Activated T-cell treated with anti-CD3 and anti-CD28 coated beads, Interleukin-2, amount 50 U/mL, for 48 hours (primary cell): ENCODE results near the gene CX3CR1.
"Not testable (repeated sequence)": the region's sequence is repeated elsewhere in the genome, so short reads cannot be mapped to it uniquely, and the experiment has no call there.

Experiments used
- DNase-seq, 2 experiments: peaks; one replicate each; pipeline ENCODE4 v3.0.0-alpha.2; 2020

Gene CX3CR1

GRCh38 chr3:39263576-39263975 is 16.3 kb downstream of the CX3CR1 start:
- no peak for DNase-seq

- DNase-seq = no peak
These were observed 17.0 kb downstream of the CX3CR1 start for GRCh38 chr3:39262846-39263245.

GRCh38 chr3:39261726-39262125 is 18.1 kb downstream of the CX3CR1 start:
- peak in 1 of 2 experiments; percentile 12 for DNase-seq

- peak; percentile 40 to 60 for DNase-seq
These were observed 18.9 kb downstream of the CX3CR1 start for GRCh38 chr3:39260957-39261356.

- no peak for DNase-seq
These were observed 19.5 kb downstream of the CX3CR1 start for GRCh38 chr3:39260318-39260717.

GRCh38 chr3:39255503-39256325 is 24.1 kb downstream of the CX3CR1 start:
- peak; percentile 37 to 39 for DNase-seq

GRCh38 chr3:39254806-39255449 is 24.9 kb downstream of the CX3CR1 start:
- DNase-seq = no peak

GRCh38 chr3:39251576-39251975 is 28.3 kb downstream of the CX3CR1 start:
- DNase-seq = no peak

- no peak for DNase-seq
These were observed 29.6 kb downstream of the CX3CR1 start for GRCh38 chr3:39250116-39250747.

GRCh38 chr3:39249453-39250115 is 30.3 kb downstream of the CX3CR1 start:
- no peak for DNase-seq

GRCh38 chr3:39241561-39241960 is 38.3 kb downstream of the CX3CR1 start:
- no peak for DNase-seq

GRCh38 chr3:39237027-39237426 is 42.8 kb downstream of the CX3CR1 start:
- DNase-seq = no peak

GRCh38 chr3:39234651-39235050 is 45.2 kb downstream of the CX3CR1 start:
- DNase-seq = no peak

GRCh38 chr3:39232859-39233258 is 47.0 kb downstream of the CX3CR1 start:
- DNase-seq = no peak

GRCh38 chr3:39230453-39230852 is 49.4 kb downstream of the CX3CR1 start:
- DNase-seq = no peak

- DNase-seq = no peak
These were observed 51.3 kb downstream of the CX3CR1 start for GRCh38 chr3:39228496-39228895.

GRCh38 chr3:39227596-39227995 is 52.2 kb downstream of the CX3CR1 start:
- not testable (repeated sequence) for DNase-seq

GRCh38 chr3:39226106-39226741 is 53.6 kb downstream of the CX3CR1 start:
- no peak for DNase-seq

- DNase-seq = no peak
These were observed 55.5 kb downstream of the CX3CR1 start for GRCh38 chr3:39224288-39224687.

GRCh38 chr3:39222939-39223338 is 56.9 kb downstream of the CX3CR1 start:
- DNase-seq = no peak

- no peak for DNase-seq
These were observed 57.4 kb downstream of the CX3CR1 start for GRCh38 chr3:39222462-39222861.

GRCh38 chr3:39221141-39221530 is 58.7 kb downstream of the CX3CR1 start:
- no peak for DNase-seq
